Omental fat pad (tissue), 4 donors: Measurements from ENCODE around the gene ZDHHC8. TPM values are rescaled to one million over a fixed set of nuclear protein-coding genes. Genes with fewer than 3 reads are reported as not detected.
A peak's percentile ranks its signal among the peaks of the same experiment; 100 is the strongest.

Source experiments
- ATAC-seq: fragments of 150-250 bp; one replicate; pipeline ENCODE4 v1.9.1; 2016; ENCODE audit warnings: mild to moderate bottlenecking, moderate library complexity; ENCODE audit not compliant: low FRiP score
- DNase-seq: peaks from one replicate; pipeline ENCODE4 v3.0.0-alpha.2; 2019; ENCODE audit warnings: low spot score
- total RNA-seq, 4 donors: library from RNA; depleted of rRNA; stranded (reverse); fragments of >200 nt; gene quantifications; one replicate each; pipeline ENCODE4 v1.1.0, GENCODE V29; 2016
- TF ChIP-seq, protein P1 (sequence below), 3 donors: fragments of 450-650 bp; IDR thresholded peaks; one replicate each; pipeline ENCODE4 v1.5.1; 2016 to 2017; ENCODE audit warnings: antibody characterized with exemption in 3 of 3, mild to moderate bottlenecking in 3 of 3, moderate library complexity in 2 of 3

The ZDHHC8 gene
- total RNA-seq, 4 donors from 2014 or later = 9.5 to 23.3 (median 16.4) TPM

DNA sequence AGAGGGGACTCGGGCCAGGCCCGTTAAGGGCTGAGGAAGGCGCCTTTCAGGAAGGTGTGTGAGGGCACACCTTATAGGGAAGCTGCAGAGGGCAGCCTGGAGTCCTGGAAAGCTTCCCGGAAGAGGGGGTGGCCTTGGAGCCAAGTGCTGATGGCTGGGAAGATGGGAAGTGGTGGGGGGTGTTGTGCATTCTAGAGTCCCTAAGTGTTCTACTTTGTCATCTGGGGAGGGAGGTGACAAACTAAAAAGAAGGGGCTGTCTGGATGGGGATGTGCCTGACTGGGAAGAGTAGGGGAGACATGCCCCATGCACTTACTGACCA lies 6.8 kb downstream of the ZDHHC8 start:
- DNase-seq (no peak), ATAC-seq (no peak)
- TF ChIP-seq, protein P1, sequence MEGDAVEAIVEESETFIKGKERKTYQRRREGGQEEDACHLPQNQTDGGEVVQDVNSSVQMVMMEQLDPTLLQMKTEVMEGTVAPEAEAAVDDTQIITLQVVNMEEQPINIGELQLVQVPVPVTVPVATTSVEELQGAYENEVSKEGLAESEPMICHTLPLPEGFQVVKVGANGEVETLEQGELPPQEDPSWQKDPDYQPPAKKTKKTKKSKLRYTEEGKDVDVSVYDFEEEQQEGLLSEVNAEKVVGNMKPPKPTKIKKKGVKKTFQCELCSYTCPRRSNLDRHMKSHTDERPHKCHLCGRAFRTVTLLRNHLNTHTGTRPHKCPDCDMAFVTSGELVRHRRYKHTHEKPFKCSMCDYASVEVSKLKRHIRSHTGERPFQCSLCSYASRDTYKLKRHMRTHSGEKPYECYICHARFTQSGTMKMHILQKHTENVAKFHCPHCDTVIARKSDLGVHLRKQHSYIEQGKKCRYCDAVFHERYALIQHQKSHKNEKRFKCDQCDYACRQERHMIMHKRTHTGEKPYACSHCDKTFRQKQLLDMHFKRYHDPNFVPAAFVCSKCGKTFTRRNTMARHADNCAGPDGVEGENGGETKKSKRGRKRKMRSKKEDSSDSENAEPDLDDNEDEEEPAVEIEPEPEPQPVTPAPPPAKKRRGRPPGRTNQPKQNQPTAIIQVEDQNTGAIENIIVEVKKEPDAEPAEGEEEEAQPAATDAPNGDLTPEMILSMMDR (IDR thresholded peaks at IDR 0.05) = no peak

DNA sequence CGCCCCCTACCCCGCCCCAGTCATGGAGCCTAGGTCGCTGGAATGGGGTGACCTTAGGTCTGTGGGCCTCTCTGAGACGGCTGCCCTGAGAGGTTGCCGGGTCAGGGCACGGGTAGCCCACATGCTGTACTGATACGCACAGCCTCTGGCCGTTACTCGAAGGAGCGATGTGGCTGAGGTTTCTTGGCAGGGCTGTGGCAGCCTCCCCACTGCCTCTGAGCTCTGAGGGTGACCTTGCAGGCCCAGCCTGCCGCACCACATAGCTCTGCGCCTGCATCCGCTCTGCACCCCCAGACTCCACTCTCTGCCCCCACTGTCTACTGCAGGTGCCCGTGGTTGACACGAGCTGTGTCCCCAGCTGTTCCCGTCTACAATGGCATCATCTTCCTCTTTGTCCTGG lies 7.3 kb downstream of the ZDHHC8 start:
- DNase-seq (no peak), ATAC-seq (no peak)
- TF ChIP-seq, protein P1 (IDR thresholded peaks at IDR 0.05) = no peak

DNA sequence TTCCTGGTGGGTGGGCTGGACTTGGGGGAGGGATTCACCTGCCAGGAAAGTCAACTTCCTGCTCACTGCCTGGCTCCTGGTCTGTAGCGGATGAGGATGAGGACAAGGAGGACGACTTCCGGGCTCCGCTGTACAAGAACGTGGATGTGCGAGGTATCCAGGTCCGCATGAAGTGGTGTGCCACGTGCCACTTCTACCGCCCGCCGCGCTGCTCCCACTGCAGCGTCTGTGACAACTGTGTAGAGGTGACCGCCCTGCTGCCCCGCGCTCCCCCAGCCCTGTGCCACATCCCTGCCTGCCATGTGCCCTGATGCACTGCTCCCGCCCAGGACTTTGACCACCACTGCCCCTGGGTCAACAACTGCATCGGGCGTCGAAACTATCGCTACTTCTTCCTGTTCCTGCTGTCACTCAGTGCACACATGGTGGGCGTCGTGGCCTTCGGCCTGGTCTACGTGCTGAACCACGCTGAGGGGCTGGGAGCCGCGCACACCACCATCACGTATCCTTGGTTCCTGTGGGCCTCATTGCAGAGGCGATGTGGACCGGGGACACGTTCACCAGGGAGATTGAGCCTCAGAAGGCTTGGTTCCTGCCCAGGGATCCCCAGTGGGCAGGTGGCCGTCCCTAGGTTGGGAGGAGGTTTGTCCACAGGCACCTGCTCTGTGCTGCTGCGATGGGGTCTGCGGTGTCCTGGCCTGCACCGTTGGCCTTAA lies 7.9 kb downstream of the ZDHHC8 start:
- TF ChIP-seq, protein P1 (IDR thresholded peaks at IDR 0.05) = no peak

DNA sequence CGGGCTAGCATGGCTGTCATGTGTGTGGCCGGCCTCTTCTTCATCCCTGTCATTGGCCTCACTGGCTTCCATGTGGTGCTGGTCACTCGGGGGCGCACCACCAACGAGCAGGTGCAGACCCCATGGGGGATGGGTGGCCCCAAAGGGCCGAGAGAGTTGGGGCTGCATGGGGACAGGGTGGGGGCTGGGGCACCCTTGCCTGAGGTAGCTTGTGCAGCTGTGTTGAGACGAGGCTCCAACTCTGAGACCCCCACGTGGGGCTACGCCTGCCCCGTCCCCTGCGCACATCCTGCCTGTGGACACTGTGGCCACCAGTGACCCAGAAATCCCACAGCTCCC lies 8.5 kb downstream of the ZDHHC8 start:
- TF ChIP-seq, protein P1 (IDR thresholded peaks at IDR 0.05) = no peak
- no peak for DNase-seq
- ATAC-seq = no peak

More for the DNA sequence above, 7.9 kb downstream of the ZDHHC8 start:
- no peak for ATAC-seq
- no peak for DNase-seq

DNA sequence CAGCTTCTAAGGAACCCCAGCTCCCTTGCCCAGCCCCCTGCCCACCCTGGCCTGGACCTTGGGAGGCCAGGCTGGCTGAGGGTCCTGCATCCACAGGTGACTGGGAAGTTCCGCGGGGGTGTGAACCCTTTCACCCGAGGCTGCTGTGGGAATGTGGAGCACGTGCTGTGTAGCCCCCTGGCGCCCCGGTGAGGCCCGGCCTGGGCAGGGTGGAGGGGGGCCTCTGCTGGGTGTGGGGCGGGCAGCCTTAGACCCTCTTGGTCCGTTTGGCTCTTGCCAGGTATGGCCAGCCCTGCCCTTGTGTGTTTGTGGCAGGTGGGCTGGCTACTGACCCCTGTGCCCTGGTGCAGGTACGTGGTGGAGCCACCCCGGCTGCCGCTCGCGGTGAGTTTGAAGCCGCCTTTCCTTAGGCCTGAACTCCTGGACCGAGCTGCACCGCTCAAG lies 8.9 kb downstream of the ZDHHC8 start:
- DNase-seq (no peak), ATAC-seq (no peak)
- TF ChIP-seq, protein P1 (IDR thresholded peaks at IDR 0.05) = no peak

DNA sequence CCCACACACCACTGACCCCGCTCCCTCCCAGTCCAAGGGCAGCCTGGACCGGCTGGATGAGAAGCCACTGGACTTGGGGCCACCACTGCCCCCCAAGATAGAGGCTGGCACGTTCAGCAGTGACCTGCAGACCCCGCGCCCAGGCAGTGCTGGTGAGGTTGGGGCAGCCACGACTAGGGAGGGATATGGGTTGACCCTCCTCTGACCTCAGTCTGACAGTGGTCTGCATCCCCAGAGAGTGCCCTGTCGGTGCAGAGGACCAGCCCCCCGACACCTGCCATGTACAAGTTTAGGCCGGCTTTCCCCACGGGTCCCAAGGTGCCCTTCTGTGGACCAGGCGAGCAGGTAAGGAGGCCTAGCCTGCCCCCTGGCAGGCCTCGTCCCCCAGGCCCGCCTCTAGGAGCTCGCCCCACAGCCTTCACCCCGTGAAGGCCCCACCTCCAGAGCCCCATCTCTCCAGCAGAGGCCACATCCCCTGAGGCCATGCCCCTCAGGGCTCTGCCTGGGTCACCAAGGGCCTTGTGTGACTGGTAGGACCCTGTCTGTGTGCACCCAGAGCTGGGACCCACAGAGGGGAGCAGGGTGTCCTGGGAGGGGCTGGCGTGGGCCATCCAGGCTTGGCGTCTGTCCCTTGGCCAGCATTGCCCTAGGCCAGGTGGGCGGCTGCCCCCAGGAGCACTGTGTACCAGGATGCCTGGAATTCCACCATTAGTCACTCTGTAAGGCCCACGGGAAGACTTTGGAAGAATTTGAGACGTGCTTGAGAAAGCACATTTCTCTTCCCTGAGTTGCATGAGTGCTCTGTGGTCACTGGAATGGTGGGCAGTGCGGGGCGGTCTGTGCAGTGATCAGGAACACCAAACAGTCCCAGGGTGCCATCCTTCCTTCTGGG lies 9.8 kb downstream of the ZDHHC8 start:
- peak; percentile 41 for ATAC-seq
- TF ChIP-seq, protein P1 (IDR thresholded peaks at IDR 0.05) = no peak
- DNase-seq = no peak
